ENCODE results near the gene SMYD4. TPM values are rescaled to one million over a fixed set of nuclear protein-coding genes. Genes with fewer than 3 reads are reported as not detected.
"Not testable (repeated sequence)": the region's sequence is repeated elsewhere in the genome, so short reads cannot be mapped to it uniquely, and the experiment has no call there.

SMYD4 gene
- total RNA-seq, 1 donor from 2014 or later: 8.4 TPM

- Histone ChIP-seq H3K27ac (ENCODE audit: low read depth, low read length) (peak overlapping the region; percentile 67), H3K4me1 (ENCODE audit: control insufficient read depth in 3 of 3, insufficient read depth in 3 of 3, low read length in 3 of 3) (peaks cover 32 to 49% (median 43%) of the 10 kb centered on the region in 3 donors), H3K9ac (ENCODE audit: low read depth in 1 of 3, low read length in 3 of 3) (peak overlapping the region in 2 of 3 donors; percentile 3 to 4), H3K27me3 (ENCODE audit: control insufficient read depth in 3 of 3, insufficient read depth in 3 of 3, low read length in 3 of 3) (no peaks in the 10 kb centered on the region), H3K4me3 (ENCODE audit: low read length in 3 of 3) (no peak overlapping the region), H3K9me3 (ENCODE audit: control insufficient read depth in 3 of 3, low read length in 3 of 3) (no peaks in the 10 kb centered on the region), H3K36me3 (ENCODE audit: control insufficient read depth in 3 of 3, insufficient read depth in 3 of 3, low read length in 3 of 3) (peaks cover 50 to 62% (median 57%) of the 10 kb centered on the region in 3 donors)
Observed at GRCh38 chr17:1774390-1775176, 55.1 kb downstream of the SMYD4 start.

GRCh38 chr17:1773696-1774181 is 56.0 kb downstream of the SMYD4 start:
- peaks cover 31 to 50% (median 44%) of the 10 kb centered on the region in 3 donors for H3K4me1 ChIP-seq (ENCODE audit: control insufficient read depth in 3 of 3, insufficient read depth in 3 of 3, low read length in 3 of 3)
- H3K36me3 ChIP-seq (ENCODE audit: control insufficient read depth in 3 of 3, insufficient read depth in 3 of 3, low read length in 3 of 3): peaks cover 54 to 65% (median 57%) of the 10 kb centered on the region in 3 donors
- no peak overlapping the region for H3K4me3 ChIP-seq (ENCODE audit: low read length in 3 of 3)
- H3K27ac ChIP-seq (ENCODE audit: low read depth, low read length): peak overlapping the region; percentile 67
- H3K9ac ChIP-seq (ENCODE audit: low read depth in 1 of 3, low read length in 3 of 3): peak overlapping the region; percentile 19 to 40 (median 30)
- H3K9me3 ChIP-seq (ENCODE audit: control insufficient read depth in 3 of 3, low read length in 3 of 3): no peaks in the 10 kb centered on the region
- H3K27me3 ChIP-seq (ENCODE audit: control insufficient read depth in 3 of 3, insufficient read depth in 3 of 3, low read length in 3 of 3): no peaks in the 10 kb centered on the region

GRCh38 chr17:1773000-1773695 is 56.6 kb downstream of the SMYD4 start:
- not testable (repeated sequence) for H3K4me3 ChIP-seq (ENCODE audit: low read length in 3 of 3)
- H3K9ac ChIP-seq (ENCODE audit: low read depth in 1 of 3, low read length in 3 of 3): peak overlapping the region; percentile 19 to 40 (median 30)

GRCh38 chr17:1769822-1770477 is 59.8 kb downstream of the SMYD4 start:
- Histone ChIP-seq H3K9me3 (ENCODE audit: control insufficient read depth in 3 of 3, low read length in 3 of 3) (no peaks in the 10 kb centered on the region), H3K36me3 (ENCODE audit: control insufficient read depth in 3 of 3, insufficient read depth in 3 of 3, low read length in 3 of 3) (peaks cover 27 to 41% (median 31%) of the 10 kb centered on the region in 3 donors), H3K9ac (ENCODE audit: low read depth in 1 of 3, low read length in 3 of 3) (peak overlapping the region in 2 of 3 donors; percentile 43 to 60), H3K27me3 (ENCODE audit: control insufficient read depth in 3 of 3, insufficient read depth in 3 of 3, low read length in 3 of 3) (no peaks in the 10 kb centered on the region), H3K27ac (ENCODE audit: low read depth, low read length) (peak overlapping the region; percentile 58), H3K4me3 (ENCODE audit: low read length in 3 of 3) (no peak overlapping the region), H3K4me1 (ENCODE audit: control insufficient read depth in 3 of 3, insufficient read depth in 3 of 3, low read length in 3 of 3) (peaks cover 43 to 53% (median 53%) of the 10 kb centered on the region in 3 donors)

More at GRCh38 chr17:1773000-1773695, 56.6 kb downstream of the SMYD4 start:
- Histone ChIP-seq H3K4me1 (ENCODE audit: control insufficient read depth in 3 of 3, insufficient read depth in 3 of 3, low read length in 3 of 3) (peaks cover 31 to 47% (median 44%) of the 10 kb centered on the region in 3 donors), H3K27ac (ENCODE audit: low read depth, low read length) (peak overlapping the region; percentile 67), H3K36me3 (ENCODE audit: control insufficient read depth in 3 of 3, insufficient read depth in 3 of 3, low read length in 3 of 3) (peaks cover 51 to 63% (median 53%) of the 10 kb centered on the region in 3 donors)
- not testable (repeated sequence) for H3K27me3 ChIP-seq (ENCODE audit: control insufficient read depth in 3 of 3, insufficient read depth in 3 of 3, low read length in 3 of 3); H3K9me3 ChIP-seq (ENCODE audit: control insufficient read depth in 3 of 3, low read length in 3 of 3)

- peak overlapping the region; percentile 75 for H3K27ac ChIP-seq (ENCODE audit: low read depth, low read length)
- H3K9me3 ChIP-seq (ENCODE audit: control insufficient read depth in 3 of 3, low read length in 3 of 3): no peaks in the 10 kb centered on the region
- H3K36me3 ChIP-seq (ENCODE audit: control insufficient read depth in 3 of 3, insufficient read depth in 3 of 3, low read length in 3 of 3): peaks cover 22 to 30% (median 23%) of the 10 kb centered on the region in 3 donors
- H3K27me3 ChIP-seq (ENCODE audit: control insufficient read depth in 3 of 3, insufficient read depth in 3 of 3, low read length in 3 of 3): no peaks in the 10 kb centered on the region
- peaks cover 41 to 56% (median 52%) of the 10 kb centered on the region in 3 donors for H3K4me1 ChIP-seq (ENCODE audit: control insufficient read depth in 3 of 3, insufficient read depth in 3 of 3, low read length in 3 of 3)
- H3K9ac ChIP-seq (ENCODE audit: low read depth in 1 of 3, low read length in 3 of 3): peak overlapping the region in 2 of 3 donors; percentile 7 to 64
- peak overlapping the region in 1 of 3 donors; percentile 7 for H3K4me3 ChIP-seq (ENCODE audit: low read length in 3 of 3)
Observed at GRCh38 chr17:1767358-1767757, 62.3 kb downstream of the SMYD4 start.

GRCh38 chr17:1766382-1767135 is 63.1 kb downstream of the SMYD4 start:
- no peak overlapping the region for H3K4me3 ChIP-seq (ENCODE audit: low read length in 3 of 3)
- H3K9me3 ChIP-seq (ENCODE audit: control insufficient read depth in 3 of 3, low read length in 3 of 3): no peaks in the 10 kb centered on the region
- no peaks in the 10 kb centered on the region for H3K27me3 ChIP-seq (ENCODE audit: control insufficient read depth in 3 of 3, insufficient read depth in 3 of 3, low read length in 3 of 3)
- H3K9ac ChIP-seq (ENCODE audit: low read depth in 1 of 3, low read length in 3 of 3): peak overlapping the region; percentile 28 to 64 (median 51)
- peaks cover 41 to 64% (median 54%) of the 10 kb centered on the region in 3 donors for H3K4me1 ChIP-seq (ENCODE audit: control insufficient read depth in 3 of 3, insufficient read depth in 3 of 3, low read length in 3 of 3)
- peak overlapping the region; percentile 75 for H3K27ac ChIP-seq (ENCODE audit: low read depth, low read length)
- peaks cover 18 to 28% (median 19%) of the 10 kb centered on the region in 3 donors for H3K36me3 ChIP-seq (ENCODE audit: control insufficient read depth in 3 of 3, insufficient read depth in 3 of 3, low read length in 3 of 3)

GRCh38 chr17:1765576-1765975 is 64.1 kb downstream of the SMYD4 start:
- peaks cover 11 to 20% (median 13%) of the 10 kb centered on the region in 3 donors for H3K36me3 ChIP-seq (ENCODE audit: control insufficient read depth in 3 of 3, insufficient read depth in 3 of 3, low read length in 3 of 3)
- H3K4me1 ChIP-seq (ENCODE audit: control insufficient read depth in 3 of 3, insufficient read depth in 3 of 3, low read length in 3 of 3): peaks cover 41 to 67% (median 52%) of the 10 kb centered on the region in 3 donors
- H3K27ac ChIP-seq (ENCODE audit: low read depth, low read length): peak overlapping the region; percentile 56
- H3K27me3 ChIP-seq (ENCODE audit: control insufficient read depth in 3 of 3, insufficient read depth in 3 of 3, low read length in 3 of 3): no peaks in the 10 kb centered on the region
- H3K9me3 ChIP-seq (ENCODE audit: control insufficient read depth in 3 of 3, low read length in 3 of 3): no peaks in the 10 kb centered on the region
- peak overlapping the region in 1 of 3 donors; percentile 22 for H3K4me3 ChIP-seq (ENCODE audit: low read length in 3 of 3)
- H3K9ac ChIP-seq (ENCODE audit: low read depth in 1 of 3, low read length in 3 of 3): peak overlapping the region in 1 of 3 donors; percentile 62

GRCh38 chr17:1764705-1765104 is 65.0 kb downstream of the SMYD4 start:
- Histone ChIP-seq H3K4me1 (ENCODE audit: control insufficient read depth in 3 of 3, insufficient read depth in 3 of 3, low read length in 3 of 3) (peaks cover 41 to 62% (median 48%) of the 10 kb centered on the region in 3 donors), H3K27ac (ENCODE audit: low read depth, low read length) (peak overlapping the region; percentile 96), H3K9ac (ENCODE audit: low read depth in 1 of 3, low read length in 3 of 3) (peak overlapping the region; percentile 84 to 100 (median 98)), H3K36me3 (ENCODE audit: control insufficient read depth in 3 of 3, insufficient read depth in 3 of 3, low read length in 3 of 3) (peaks cover 5 to 14% (median 8%) of the 10 kb centered on the region in 3 donors), H3K4me3 (ENCODE audit: low read length in 3 of 3) (peak overlapping the region; percentile 66 to 95 (median 92))
- H3K9me3 ChIP-seq (ENCODE audit: control insufficient read depth in 3 of 3, low read length in 3 of 3); H3K27me3 ChIP-seq (ENCODE audit: control insufficient read depth in 3 of 3, insufficient read depth in 3 of 3, low read length in 3 of 3): not testable (repeated sequence)

GRCh38 chr17:1764284-1764683 is 65.4 kb downstream of the SMYD4 start:
- Histone ChIP-seq H3K4me1 (ENCODE audit: control insufficient read depth in 3 of 3, insufficient read depth in 3 of 3, low read length in 3 of 3) (peaks cover 37 to 58% (median 44%) of the 10 kb centered on the region in 3 donors), H3K27me3 (ENCODE audit: control insufficient read depth in 3 of 3, insufficient read depth in 3 of 3, low read length in 3 of 3) (no peaks in the 10 kb centered on the region), H3K4me3 (ENCODE audit: low read length in 3 of 3) (peak overlapping the region; percentile 66 to 95 (median 92)), H3K9ac (ENCODE audit: low read depth in 1 of 3, low read length in 3 of 3) (peak overlapping the region; percentile 84 to 100 (median 98)), H3K9me3 (ENCODE audit: control insufficient read depth in 3 of 3, low read length in 3 of 3) (no peaks in the 10 kb centered on the region), H3K27ac (ENCODE audit: low read depth, low read length) (peak overlapping the region; percentile 96), H3K36me3 (ENCODE audit: control insufficient read depth in 3 of 3, insufficient read depth in 3 of 3, low read length in 3 of 3) (peaks cover 3 to 10% (median 4%) of the 10 kb centered on the region in 3 donors)

All from skeletal muscle tissue (tissue), 4 donors.